Left hindlimb (tissue), 1 donor: ENCODE results near the gene RASAL1.
"Not testable (repeated sequence)": the region's sequence is repeated elsewhere in the genome, so short reads cannot be mapped to it uniquely, and the experiment has no call there.

ENCODE experiments used
- DNase-seq: peaks from one replicate; pipeline ENCODE4 v3.0.0-alpha.2; 2018

Gene RASAL1

DNA sequence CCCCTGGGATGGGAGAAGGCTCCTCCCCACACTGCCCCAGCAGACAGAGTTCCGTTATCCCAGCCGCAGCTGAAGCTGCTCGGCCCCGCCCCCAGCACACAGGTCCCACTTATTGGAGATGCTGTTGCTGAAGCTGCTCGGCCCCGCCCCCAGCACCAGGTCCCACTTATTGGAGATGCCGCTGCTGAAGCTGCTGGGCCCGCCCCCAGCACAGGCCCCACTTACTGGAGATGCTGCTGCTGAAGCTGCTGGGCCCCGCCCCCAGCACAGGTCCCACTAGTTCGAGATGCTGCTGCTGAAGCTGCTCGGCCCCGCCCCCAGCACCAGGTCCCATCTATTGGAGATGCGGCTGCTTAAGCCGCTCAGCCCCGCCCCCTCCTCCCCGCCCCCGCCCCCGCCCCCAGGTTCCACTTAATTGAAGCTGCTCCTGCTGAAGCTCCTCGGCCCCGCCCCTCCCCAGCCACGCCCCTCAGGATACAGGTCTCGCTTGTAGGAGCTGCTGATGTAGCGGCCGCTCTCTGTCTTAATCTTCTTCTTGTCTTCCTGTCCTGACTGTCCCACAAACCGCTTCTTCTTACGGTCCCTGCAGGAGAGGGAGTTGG, 26.0 kb upstream of the RASAL1 start:
- no peak for DNase-seq

GRCh38 chr12:113159937-113160336, 24.4 kb upstream of the RASAL1 start:
- DNase-seq, result no peak

GRCh38 chr12:113158439-113159203, 23.1 kb upstream of the RASAL1 start:
- no peak for DNase-seq

DNA sequence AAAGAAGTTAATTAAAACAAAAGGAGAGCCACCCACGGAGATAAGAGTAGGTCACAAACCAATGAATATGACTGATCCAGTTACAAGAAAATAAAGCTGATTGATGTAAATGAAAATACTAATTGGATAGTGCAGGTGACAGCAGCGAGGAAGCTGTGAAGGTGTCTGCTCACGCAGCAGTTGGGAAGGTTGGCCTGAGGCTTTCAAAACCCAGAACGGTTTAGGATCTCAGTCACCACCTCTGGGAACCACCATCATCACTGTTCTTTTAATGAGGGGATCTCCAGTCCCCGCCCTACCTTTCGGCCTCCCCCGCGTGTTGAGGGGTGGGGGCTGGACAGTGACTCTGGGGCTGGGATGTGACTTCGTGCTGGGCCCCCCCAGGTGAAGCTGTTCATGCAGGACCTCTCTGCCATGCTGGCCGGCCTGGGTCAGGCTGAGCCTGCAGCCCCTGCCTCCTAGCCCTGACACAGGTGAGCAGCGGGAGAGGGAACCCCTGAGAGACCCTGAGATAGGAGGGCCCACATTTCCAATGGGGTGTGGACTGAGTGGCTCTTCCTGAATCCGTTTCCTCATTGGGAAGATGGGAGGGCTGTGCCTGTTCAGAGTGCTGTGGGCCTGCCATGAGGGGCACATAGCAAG, 21.8 kb upstream of the RASAL1 start:
- no peak for DNase-seq

DNA sequence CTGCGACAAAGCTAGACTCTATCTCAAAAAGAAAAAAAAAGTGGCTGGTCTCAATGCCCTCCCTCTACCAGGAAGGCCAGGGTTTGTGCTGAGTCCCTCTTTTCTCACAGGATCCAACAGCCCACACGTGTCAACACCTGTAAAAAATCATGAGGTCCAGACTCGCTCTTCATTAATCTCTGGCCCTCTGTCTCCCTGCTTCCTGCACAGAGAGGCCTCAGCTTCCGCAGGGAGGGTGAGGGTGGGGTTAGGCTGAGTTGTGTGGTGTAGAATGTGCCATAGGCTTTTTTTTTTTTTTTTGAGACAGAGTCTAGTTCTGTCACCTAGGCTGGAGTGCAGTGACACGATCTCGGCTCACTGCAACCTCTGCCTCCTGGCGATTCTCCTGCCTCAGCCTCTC, 20.1 kb upstream of the RASAL1 start:
- no peak for DNase-seq

GRCh38 chr12:113155060-113155459, 19.5 kb upstream of the RASAL1 start:
- no peak for DNase-seq

DNA sequence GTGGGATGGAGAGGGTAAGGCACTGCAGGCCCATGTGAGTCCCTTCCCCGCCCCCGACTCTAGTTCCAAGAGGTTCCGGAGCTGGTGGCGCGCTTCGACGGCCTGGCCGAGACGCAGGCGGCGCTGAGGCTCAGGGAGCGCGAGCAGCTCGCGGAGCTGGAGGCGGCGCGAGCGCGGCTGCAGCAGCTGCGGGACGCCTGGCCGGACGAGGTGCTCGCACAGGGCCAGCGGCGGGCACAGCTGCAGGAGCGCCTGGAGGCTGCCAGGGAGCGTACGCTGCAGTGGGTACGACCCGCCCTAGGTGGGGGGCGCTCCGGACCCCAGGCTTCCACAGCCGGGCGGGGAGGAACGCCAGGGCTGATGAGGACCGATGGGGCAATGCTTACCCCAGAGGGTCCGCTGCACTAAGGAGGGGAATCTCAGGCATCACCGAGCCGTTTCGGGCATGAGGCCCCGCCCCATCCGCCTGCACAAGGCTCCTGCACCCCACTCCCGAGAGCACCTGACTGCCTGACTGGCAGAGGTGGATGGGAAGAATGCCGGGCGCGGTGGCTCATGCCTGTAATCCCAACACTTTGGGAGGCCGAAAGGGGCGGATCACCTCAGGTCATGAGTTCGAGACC, 18.9 kb upstream of the RASAL1 start:
- no peak for DNase-seq

GRCh38 chr12:113152835-113153814, 17.6 kb upstream of the RASAL1 start:
- DNase-seq, result peak; percentile 74

- no peak for DNase-seq
These were observed 16.8 kb upstream of the RASAL1 start for GRCh38 chr12:113152196-113152834.

DNA sequence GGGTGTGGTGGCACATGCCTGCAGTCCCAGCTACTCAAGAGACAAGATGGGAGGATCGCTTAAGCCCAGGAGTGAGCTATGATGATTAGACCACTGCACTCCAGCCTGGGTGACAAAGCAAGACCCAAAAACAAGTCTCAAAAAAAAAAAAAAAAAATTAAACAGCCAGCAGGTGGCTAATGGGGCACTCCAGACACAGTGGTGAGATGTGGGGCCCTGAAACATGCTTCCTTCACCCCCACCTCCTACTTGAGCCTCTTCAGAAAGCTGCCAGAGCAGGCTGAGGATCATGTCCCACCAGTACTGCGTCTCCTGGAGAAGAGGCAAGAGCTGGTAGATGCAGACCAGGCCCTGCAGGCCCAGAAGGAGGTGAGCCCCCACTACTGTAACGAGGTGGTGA, 16.1 kb upstream of the RASAL1 start:
- no peak for DNase-seq

GRCh38 chr12:113149361-113150150, 14.0 kb upstream of the RASAL1 start, which contains the start of gene CFAP73:
TSS of gene CFAP73 (plus strand) at chr12:113149724. CDS start at chr12:113149858, 134 bp downstream.
- peak; percentile 86 for DNase-seq

DNA sequence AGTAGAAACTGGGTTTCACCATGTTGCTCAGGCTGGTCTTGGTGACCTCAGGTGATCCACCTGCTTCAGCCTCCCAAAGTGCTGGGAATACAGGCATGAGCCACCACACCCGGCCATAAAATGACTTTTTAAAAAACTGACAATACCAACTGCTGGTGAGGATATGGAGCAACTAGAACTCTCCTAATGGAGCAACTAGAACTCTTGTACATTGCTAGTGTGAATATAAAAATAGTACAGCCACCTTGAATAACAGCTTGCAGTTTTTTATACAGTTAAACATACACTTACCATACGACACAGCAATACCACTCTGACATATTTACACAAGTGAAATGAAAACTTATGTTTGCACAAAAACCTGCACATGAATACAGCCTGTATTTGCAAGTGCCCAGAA, 11.4 kb upstream of the RASAL1 start:
- no peak for DNase-seq

- no peak for DNase-seq
These were observed 10.4 kb upstream of the RASAL1 start for GRCh38 chr12:113145720-113146551.

GRCh38 chr12:113144806-113145205, 9.2 kb upstream of the RASAL1 start:
- DNase-seq, result no peak

- no peak for DNase-seq
These were observed 8.4 kb upstream of the RASAL1 start for GRCh38 chr12:113143959-113144358.

DNA sequence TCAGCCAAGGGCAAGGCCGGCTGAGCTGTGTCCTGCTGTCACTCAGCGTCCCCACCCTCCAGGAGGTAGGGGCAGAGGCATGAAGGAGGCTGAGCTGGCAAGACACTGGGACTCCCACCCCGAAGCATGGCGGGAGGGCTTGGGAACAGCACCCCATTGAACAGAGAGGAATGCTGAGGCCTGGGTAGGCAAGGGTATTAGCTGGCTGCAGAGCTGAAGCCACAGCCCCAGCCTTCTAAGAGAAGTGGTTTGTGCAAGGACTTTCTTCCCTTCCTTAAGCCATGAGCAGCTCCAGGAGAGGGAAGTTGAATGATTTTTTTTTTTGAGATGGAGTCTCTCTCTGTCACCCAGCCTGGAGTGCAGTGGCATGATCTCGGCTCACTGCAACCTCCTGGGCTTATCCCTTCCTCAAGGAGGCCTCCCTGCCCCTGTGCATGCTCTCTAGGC, 7.3 kb upstream of the RASAL1 start:
- DNase-seq, result no peak

GRCh38 chr12:113142173-113142885, 6.8 kb upstream of the RASAL1 start:
- DNase-seq, result no peak

- DNase-seq, result not testable (repeated sequence)
These were observed 6.2 kb upstream of the RASAL1 start for GRCh38 chr12:113141716-113142115.

DNA sequence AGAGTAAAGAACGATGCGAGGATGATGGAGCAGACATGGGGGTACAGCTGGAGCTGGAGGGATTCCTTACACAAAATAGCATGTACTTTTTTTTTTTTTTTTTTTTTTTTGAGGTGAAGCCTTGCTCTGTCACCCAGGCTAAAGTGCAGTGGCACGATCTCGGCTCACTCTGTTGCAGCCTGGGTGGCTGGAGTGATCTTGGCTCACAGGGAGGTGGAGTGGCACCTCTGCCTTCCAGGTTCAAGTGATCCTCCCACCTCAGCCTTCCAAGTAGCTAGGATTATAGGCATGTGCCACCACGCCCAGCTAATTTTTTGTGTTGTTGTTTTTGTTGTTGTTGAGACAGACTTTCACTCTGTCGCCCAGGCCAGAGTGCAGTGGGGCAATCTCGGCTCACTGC, 5.1 kb upstream of the RASAL1 start:
- DNase-seq, result no peak
